Keratinocyte (primary cell): Measurements from ENCODE around the gene RNF215. TPM values are rescaled to one million over a fixed set of nuclear protein-coding genes. Genes with fewer than 3 reads are reported as not detected.

ENCODE experiments used
- DNase-seq: peaks from one replicate; pipeline ENCODE4 v3.0.0-alpha.2; 2011; ENCODE audit warnings: low read depth, missing footprints, low spot score
- FAIRE-seq: peaks from 2 replicates; lab custom pipeline; 2011; peaks lifted over from hg19 to GRCh38; lab: Jason Lieb, UNC
- H2AFZ ChIP-seq: 2 replicates; pipeline ENCODE4 v1.6.0; 2012; ENCODE audit warnings: low read length, control low read depth, inconsistent platforms; ENCODE audit not compliant: control insufficient read depth
- H3K27ac ChIP-seq: 2 replicates; pipeline ENCODE4 v1.5.1; 2011; ENCODE audit warnings: low read length; ENCODE audit not compliant: control insufficient read depth, insufficient read depth
- H3K27me3 ChIP-seq: 3 replicates; pipeline ENCODE4 v1.6.0; 2011; ENCODE audit warnings: low read length; ENCODE audit not compliant: control insufficient read depth, insufficient read depth; ENCODE audit errors: extremely low read depth
- H3K36me3 ChIP-seq, 2 experiments: 2 replicates in 1 of 2; 3 replicates in 1 of 2; pipeline ENCODE4 v1.5.1; 2011; ENCODE audit warnings: low read length in 2 of 2, mild to moderate bottlenecking in 1 of 2; ENCODE audit not compliant: control insufficient read depth in 2 of 2, insufficient read depth in 2 of 2; ENCODE audit errors: extremely low read depth in 1 of 2
- H3K4me1 ChIP-seq: 3 replicates; pipeline ENCODE4 v1.5.1; 2011; ENCODE audit warnings: low read length; ENCODE audit not compliant: control insufficient read depth, insufficient read depth; ENCODE audit errors: extremely low read depth
- H3K4me2 ChIP-seq: 3 replicates; pipeline ENCODE4 v1.6.0; 2011; ENCODE audit warnings: low read depth, low read length; ENCODE audit not compliant: control insufficient read depth, insufficient read depth; ENCODE audit errors: extremely low read depth
- H3K4me3 ChIP-seq, 3 experiments: fragments of 200-600 bp in 1 of 3; sonication (generic) in 1 of 3; 2 replicates in 2 of 3; 3 replicates in 1 of 3; pipeline ENCODE4 v1.5.1; 2011 to 2016; ENCODE audit warnings: low read length in 3 of 3, mild to moderate bottlenecking in 3 of 3, control low read depth in 2 of 3, inconsistent platforms in 1 of 3, low read depth in 1 of 3, mixed read lengths in 1 of 3, mixed run types in 1 of 3, moderate library complexity in 1 of 3; ENCODE audit not compliant: control insufficient read depth in 2 of 3, insufficient read depth in 2 of 3; ENCODE audit errors: extremely low read depth in 1 of 3
- H3K79me2 ChIP-seq: 2 replicates; pipeline ENCODE4 v1.6.0; 2012; ENCODE audit warnings: low read length; ENCODE audit not compliant: control insufficient read depth, insufficient read depth
- H3K9ac ChIP-seq: 3 replicates; pipeline ENCODE4 v1.6.0; 2011; ENCODE audit warnings: low read length; ENCODE audit not compliant: control insufficient read depth, insufficient read depth; ENCODE audit errors: extremely low read depth
- H3K9me1 ChIP-seq: 3 replicates; pipeline ENCODE4 v1.6.0; 2011; ENCODE audit warnings: low read length; ENCODE audit not compliant: control insufficient read depth, insufficient read depth; ENCODE audit errors: extremely low read depth
- H3K9me3 ChIP-seq: 2 replicates; pipeline ENCODE4 v1.5.1; 2012; ENCODE audit warnings: low read depth, low read length; ENCODE audit not compliant: control insufficient read depth
- H4K20me1 ChIP-seq: 3 replicates; pipeline ENCODE4 v1.6.0; 2011; ENCODE audit warnings: low read length; ENCODE audit not compliant: control insufficient read depth, insufficient read depth; ENCODE audit errors: extremely low read depth
- CTCF ChIP-seq, 3 experiments: IDR thresholded peaks in 1 of 3; conservative IDR thresholded peaks in 1 of 3; optimal IDR thresholded peaks in 1 of 3; 2 replicates in 2 of 3; 3 replicates in 1 of 3; pipeline versions ENCODE3 to v1.5.1; 2011; ENCODE audit warnings: low read length in 3 of 3, mild to moderate bottlenecking in 3 of 3, moderate library complexity in 2 of 3, control low read depth in 1 of 3, inconsistent platforms in 1 of 3; ENCODE audit not compliant: insufficient read depth in 2 of 3; ENCODE audit errors: extremely low read depth in 1 of 3
- EZH2 ChIP-seq: IDR thresholded peaks from one replicate; pipeline ENCODE4 v1.6.1; 2012; ENCODE audit warnings: inconsistent platforms, mild to moderate bottlenecking, low read length, moderate library complexity
- dilution Hi-C: fragments of 300-500 bp; cut with MboI; formaldehyde crosslinking; loops from one replicate; pipeline ENCODE4 v1.7.0; 2020; ENCODE audit warnings: low sequenced_read_pairs; ENCODE audit not compliant: extremely low pct_ligation_motif_present
- polyA plus RNA-seq, 5 experiments: library from polyadenylated mRNA; depleted of rRNA in 3 of 5; stranded (reverse) in 3 of 5; stranded (forward) in 1 of 5; unstranded in 1 of 5; fragments of >200 nt; gene quantifications; 1 replicate in 1 of 5; 2 replicates in 3 of 5; 3 replicates in 1 of 5; pipeline versions ENCODE4 v1.2.1 to v1.2.3, GENCODE V29; 2011 to 2012; ENCODE audit warnings: missing spikeins in 2 of 5, low read depth in 1 of 5, low replicate concordance in 1 of 5

Gene RNF215
- polyA plus RNA-seq, 1 donor (not counting 4 experiments of a cell fraction or from before 2014, with no cell fraction given): 8.3 TPM

GRCh38 chr22:30393322-30393680, 6.1 kb upstream of the RNF215 start:
- no peaks in the 10 kb centered on the region for H3K36me3 ChIP-seq
- H3K9ac ChIP-seq: no peak overlapping the region
- peaks cover 19% of the 10 kb centered on the region for H3K79me2 ChIP-seq
- H3K4me2 ChIP-seq: no peak overlapping the region
- no peak overlapping the region for H2AFZ ChIP-seq
- no peaks in the 10 kb centered on the region for H3K27me3 ChIP-seq
- FAIRE-seq (no peak), DNase-seq (no peak)
- H4K20me1 ChIP-seq: no peaks in the 10 kb centered on the region
- H3K4me3 ChIP-seq: no peak overlapping the region
- H3K4me1 ChIP-seq: peaks cover 7% of the 10 kb centered on the region
- no peaks in the 10 kb centered on the region for H3K9me1 ChIP-seq
- H3K9me3 ChIP-seq: no peaks in the 10 kb centered on the region
- H3K27ac ChIP-seq: no peak overlapping the region
- no peak for TF ChIP-seq CTCF (optimal IDR thresholded peaks at IDR 0.05 in 1 of 3, IDR thresholded peaks at IDR 0.05 in 1 of 3, conservative IDR thresholded peaks at IDR 0.05 in 1 of 3; ENCODE audit: extremely low read depth in 1 of 3, insufficient read depth in 2 of 3, low read length in 3 of 3)
- TF ChIP-seq EZH2: no peak
- dilution Hi-C loops: no loop called here

- Histone ChIP-seq H4K20me1 (no peaks in the 10 kb centered on the region), H3K9ac (no peak overlapping the region), H3K4me2 (no peak overlapping the region), H3K9me3 (no peaks in the 10 kb centered on the region), H3K36me3 (no peaks in the 10 kb centered on the region), H3K27ac (no peak overlapping the region), H2AFZ (no peak overlapping the region), H3K79me2 (peaks cover 14% of the 10 kb centered on the region), H3K9me1 (no peaks in the 10 kb centered on the region), H3K4me1 (peaks cover 4% of the 10 kb centered on the region), H3K4me3 (no peak overlapping the region), H3K27me3 (no peaks in the 10 kb centered on the region)
- dilution Hi-C loops: no loop called here
- DNase-seq (no peak), FAIRE-seq (no peak)
- no peak for TF ChIP-seq CTCF (optimal IDR thresholded peaks at IDR 0.05 in 1 of 3, IDR thresholded peaks at IDR 0.05 in 1 of 3, conservative IDR thresholded peaks at IDR 0.05 in 1 of 3; ENCODE audit: extremely low read depth in 1 of 3, insufficient read depth in 2 of 3, low read length in 3 of 3)
- no peak for TF ChIP-seq EZH2
These were observed 5.6 kb upstream of the RNF215 start for GRCh38 chr22:30392661-30393321.
